ENCODE results near the gene C1D. TPM values are rescaled to one million over a fixed set of nuclear protein-coding genes. Genes with fewer than 3 reads are reported as not detected.

Gene C1D
- total RNA-seq, 1 donor from 2014 or later, result not detected

GRCh38 chr2:68024450-68024849 is 38.4 kb downstream of the C1D start:
- Histone ChIP-seq H3K4me3 (no peak overlapping the region), H3K9me3 (no peaks in the 10 kb centered on the region), H3K27me3 (no peaks in the 10 kb centered on the region), H3K36me3 (no peaks in the 10 kb centered on the region), H3K27ac (no peak overlapping the region), H3K4me1 (no peaks in the 10 kb centered on the region)
- no peak for DNase-seq (ENCODE audit: low spot score in 2 of 2)
- TF ChIP-seq, protein P1, sequence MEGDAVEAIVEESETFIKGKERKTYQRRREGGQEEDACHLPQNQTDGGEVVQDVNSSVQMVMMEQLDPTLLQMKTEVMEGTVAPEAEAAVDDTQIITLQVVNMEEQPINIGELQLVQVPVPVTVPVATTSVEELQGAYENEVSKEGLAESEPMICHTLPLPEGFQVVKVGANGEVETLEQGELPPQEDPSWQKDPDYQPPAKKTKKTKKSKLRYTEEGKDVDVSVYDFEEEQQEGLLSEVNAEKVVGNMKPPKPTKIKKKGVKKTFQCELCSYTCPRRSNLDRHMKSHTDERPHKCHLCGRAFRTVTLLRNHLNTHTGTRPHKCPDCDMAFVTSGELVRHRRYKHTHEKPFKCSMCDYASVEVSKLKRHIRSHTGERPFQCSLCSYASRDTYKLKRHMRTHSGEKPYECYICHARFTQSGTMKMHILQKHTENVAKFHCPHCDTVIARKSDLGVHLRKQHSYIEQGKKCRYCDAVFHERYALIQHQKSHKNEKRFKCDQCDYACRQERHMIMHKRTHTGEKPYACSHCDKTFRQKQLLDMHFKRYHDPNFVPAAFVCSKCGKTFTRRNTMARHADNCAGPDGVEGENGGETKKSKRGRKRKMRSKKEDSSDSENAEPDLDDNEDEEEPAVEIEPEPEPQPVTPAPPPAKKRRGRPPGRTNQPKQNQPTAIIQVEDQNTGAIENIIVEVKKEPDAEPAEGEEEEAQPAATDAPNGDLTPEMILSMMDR (IDR thresholded peaks at IDR 0.05), result no peak
- intact Hi-C loops (cut with DNase I), result no loop called here

DNA sequence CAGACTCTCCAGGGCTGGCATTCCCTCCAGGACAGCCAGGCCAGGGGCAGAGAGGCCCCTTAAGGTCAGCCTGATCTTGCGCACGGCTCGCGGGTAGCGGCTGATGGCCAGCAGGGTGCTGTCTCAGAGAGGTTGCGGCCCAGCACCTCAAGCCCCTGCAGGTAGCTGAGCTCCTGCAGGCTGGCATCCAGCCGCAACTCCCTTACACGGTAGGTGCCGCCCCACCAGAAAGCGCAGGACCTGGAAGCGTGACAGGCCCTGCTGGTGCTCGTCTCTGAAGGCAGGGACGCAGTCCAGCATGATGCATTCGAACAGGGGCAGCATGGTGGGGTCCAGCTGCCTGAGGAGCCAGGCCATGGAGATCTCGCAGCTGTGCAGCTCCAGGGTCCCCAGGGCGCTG is 38.9 kb downstream of the C1D start:
- Histone ChIP-seq H3K4me1 (no peaks in the 10 kb centered on the region), H3K9me3 (no peaks in the 10 kb centered on the region), H3K27ac (no peak overlapping the region), H3K4me3 (no peak overlapping the region), H3K27me3 (no peaks in the 10 kb centered on the region), H3K36me3 (no peaks in the 10 kb centered on the region)
- no peak for DNase-seq (ENCODE audit: low spot score in 2 of 2)
- intact Hi-C loops (cut with DNase I), result no loop called here
- TF ChIP-seq, protein P1 (IDR thresholded peaks at IDR 0.05), result no peak

GRCh38 chr2:68018727-68019126 is 44.1 kb downstream of the C1D start:
- H3K4me1 ChIP-seq, result no peaks in the 10 kb centered on the region
- H3K9me3 ChIP-seq, result no peaks in the 10 kb centered on the region
- no peak overlapping the region for H3K4me3 ChIP-seq
- H3K27me3 ChIP-seq, result no peaks in the 10 kb centered on the region
- no peaks in the 10 kb centered on the region for H3K36me3 ChIP-seq
- no peak overlapping the region for H3K27ac ChIP-seq
- TF ChIP-seq, protein P1 (IDR thresholded peaks at IDR 0.05), result no peak
- DNase-seq (ENCODE audit: low spot score in 2 of 2), result no peak
- intact Hi-C loops (cut with DNase I), result no loop called here

DNA sequence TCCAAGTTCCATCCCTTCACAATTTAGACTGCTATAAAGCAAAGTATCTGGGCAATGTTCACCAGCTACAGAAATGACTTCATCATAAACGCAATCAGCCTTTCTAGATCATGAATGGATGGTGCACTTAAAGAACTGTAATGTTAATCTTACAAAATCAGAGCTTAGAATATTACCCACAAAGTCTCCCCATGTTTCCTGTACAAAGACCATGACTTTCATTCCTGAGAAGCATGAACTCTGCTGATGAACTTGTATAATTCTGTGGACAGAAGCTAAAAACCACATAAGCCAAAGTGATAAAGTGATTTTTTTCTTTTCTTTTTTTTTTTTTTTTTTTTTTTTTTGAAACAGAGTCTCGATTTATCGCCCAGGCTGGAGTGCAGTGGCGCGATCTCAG is 53.3 kb downstream of the C1D start:
- no peak overlapping the region for H3K27ac ChIP-seq

GRCh38 chr2:68000170-68000825 is 62.5 kb downstream of the C1D start:
- H3K36me3 ChIP-seq, result no peaks in the 10 kb centered on the region
- H3K27ac ChIP-seq, result no peak overlapping the region
- TF ChIP-seq, protein P1 (IDR thresholded peaks at IDR 0.05), result no peak
- H3K4me1 ChIP-seq, result no peaks in the 10 kb centered on the region
- no peak overlapping the region for H3K4me3 ChIP-seq
- H3K9me3 ChIP-seq, result no peaks in the 10 kb centered on the region
- intact Hi-C loops (cut with DNase I), result no loop called here
- no peaks in the 10 kb centered on the region for H3K27me3 ChIP-seq
- DNase-seq (ENCODE audit: low spot score in 2 of 2), result no peak

More for the DNA sequence above, 53.3 kb downstream of the C1D start:
- intact Hi-C loops (cut with DNase I), result no loop called here
- no peak overlapping the region for H3K4me3 ChIP-seq
- H3K9me3 ChIP-seq, result no peaks in the 10 kb centered on the region
- H3K36me3 ChIP-seq, result no peaks in the 10 kb centered on the region
- H3K4me1 ChIP-seq, result no peaks in the 10 kb centered on the region
- TF ChIP-seq, protein P1 (IDR thresholded peaks at IDR 0.05), result no peak
- no peaks in the 10 kb centered on the region for H3K27me3 ChIP-seq
- no peak for DNase-seq (ENCODE audit: low spot score in 2 of 2)

- intact Hi-C loops (cut with DNase I), result no loop called here
- TF ChIP-seq, protein P1 (IDR thresholded peaks at IDR 0.05), result no peak
- no peaks in the 10 kb centered on the region for H3K27me3 ChIP-seq
These were observed 63.5 kb downstream of the C1D start for GRCh38 chr2:67999332-67999731.

More at GRCh38 chr2:67999332-67999731, 63.5 kb downstream of the C1D start:
- no peaks in the 10 kb centered on the region for H3K36me3 ChIP-seq
- H3K27ac ChIP-seq, result no peak overlapping the region
- no peaks in the 10 kb centered on the region for H3K9me3 ChIP-seq
- no peak overlapping the region for H3K4me3 ChIP-seq
- DNase-seq (ENCODE audit: low spot score in 2 of 2), result no peak
- H3K4me1 ChIP-seq, result no peaks in the 10 kb centered on the region
